HCT116 (cell line): ENCODE data around the gene SLC25A6. TPM values are rescaled to one million over a fixed set of nuclear protein-coding genes. Genes with fewer than 3 reads are reported as not detected.

Source experiments
- ATAC-seq: fragments of 200-7000 bp; cut with Tn5 transposase; 2 replicates; pipeline ENCODE4 v1.9.1; 2020; ENCODE audit warnings: mild to moderate bottlenecking, moderate library complexity
- BruUV-seq: library from RNA; stranded (reverse); fragments of 400-500 nt; replicated peaks from 2 replicates; lab custom pipeline; 2021; lab: Mats Ljungman, UMichigan
- CTCF ChIA-PET: fragments of 300-600 bp; sonication (Branson Sonifier 250); formaldehyde crosslinking; loops from one replicate; lab custom pipeline; 2021; ENCODE audit warnings: antibody characterized with exemption; lab: Charles Lee
- POLR2A ChIA-PET: fragments of 300-600, 350-600 bp; sonication (Branson Sonifier 250); formaldehyde crosslinking; loops from one replicate; lab custom pipeline; 2021; ENCODE audit warnings: antibody characterized with exemption; lab: Charles Lee
- RAD21 ChIA-PET, 2 experiments: fragments of 300-600 bp; sonication (Branson Sonifier 250); formaldehyde crosslinking; loops; one replicate each; lab custom pipeline; 2023; ENCODE audit warnings: low total read pairs in 2 of 2; ENCODE audit not compliant: uncharacterized antibody in 2 of 2, unreplicated experiment in 2 of 2, low non-redundant PET in 1 of 2; lab: Charles Lee
- DNase-seq: peaks from one replicate; pipeline ENCODE4 v3.0.0-alpha.2; 2010; ENCODE audit warnings: low read depth, low spot score
- H2AFZ ChIP-seq: fragments of 200-600 bp; shearing (Covaris generic), sonication (generic); 2 replicates; pipeline ENCODE4 v1.6.1; 2017; ENCODE audit warnings: low read depth, mixed run types, mixed read lengths, antibody characterized with exemption, low read length; ENCODE audit not compliant: poor library complexity, severe bottlenecking
- H3K27ac ChIP-seq: 2 replicates; pipeline ENCODE4 v1.5.1; 2012; ENCODE audit warnings: low read depth, low read length
- H3K27me3 ChIP-seq: fragments of 200-600 bp; sonication (generic); 2 replicates; pipeline ENCODE4 v1.6.1; 2016; ENCODE audit warnings: mixed run types, low read length, mixed read lengths; ENCODE audit not compliant: insufficient read depth
- H3K36me3 ChIP-seq, 2 experiments: fragments of 200-500 bp in 1 of 2; fragments of 200-600 bp in 1 of 2; sonication (Bioruptor generic) in 1 of 2; sonication (generic) in 1 of 2; 2 replicates each; pipeline versions ENCODE4 v1.5.1 to v1.6.1; 2014 to 2016; ENCODE audit warnings: low read length in 2 of 2, inconsistent platforms in 1 of 2, mixed read lengths in 1 of 2, mixed run types in 1 of 2; ENCODE audit not compliant: insufficient read depth in 2 of 2, control insufficient read depth in 1 of 2
- H3K4me1 ChIP-seq, 2 experiments: fragments of 200-600 bp in 1 of 2; sonication (generic) in 1 of 2; 2 replicates each; pipeline versions ENCODE4 v1.5.1 to v1.6.1; 2012 to 2017; ENCODE audit warnings: low read length in 2 of 2, inconsistent platforms in 1 of 2, mild to moderate bottlenecking in 1 of 2, mixed read lengths in 1 of 2, mixed run types in 1 of 2, moderate library complexity in 1 of 2; ENCODE audit not compliant: insufficient read depth in 2 of 2, control insufficient read depth in 1 of 2
- H3K4me2 ChIP-seq: fragments of 200-600 bp; sonication (generic); 2 replicates; pipeline ENCODE4 v1.6.1; 2017; ENCODE audit warnings: mixed run types, low read length, mixed read lengths
- H3K4me3 ChIP-seq, 2 experiments: fragments of 200-600 bp in 1 of 2; sonication (generic) in 1 of 2; replicated peaks in 1 of 2; 2 replicates each; pipeline ENCODE4 v1.5.1; 2011 to 2016; ENCODE audit warnings: low read length in 2 of 2, control low read depth in 1 of 2, low read depth in 1 of 2, mild to moderate bottlenecking in 1 of 2, mixed read lengths in 1 of 2, mixed run types in 1 of 2
- H3K79me2 ChIP-seq: fragments of 200-600 bp; sonication (generic); 2 replicates; pipeline ENCODE4 v1.6.1; 2017; ENCODE audit warnings: mild to moderate bottlenecking, mixed run types, low read length, moderate library complexity, mixed read lengths; ENCODE audit not compliant: insufficient read depth
- H3K9ac ChIP-seq: fragments of 200-600 bp; sonication (generic); 2 replicates; pipeline ENCODE4 v1.6.1; 2016; ENCODE audit warnings: low read length, mixed read lengths
- H3K9me2 ChIP-seq: fragments of 200-600 bp; sonication (generic), shearing (Covaris generic); 2 replicates; pipeline ENCODE4 v1.6.1; 2017; ENCODE audit warnings: mixed run types, mild to moderate bottlenecking, moderate library complexity; ENCODE audit not compliant: insufficient read depth
- H3K9me3 ChIP-seq, 2 experiments: fragments of 200-500 bp in 1 of 2; fragments of 200-600 bp in 1 of 2; sonication (Bioruptor generic) in 1 of 2; sonication (generic) in 1 of 2; 2 replicates each; pipeline ENCODE4 v1.6.1; 2014 to 2017; ENCODE audit warnings: low read length in 2 of 2, mixed read lengths in 2 of 2, inconsistent platforms in 1 of 2, low read depth in 1 of 2, mild to moderate bottlenecking in 1 of 2, mixed run types in 1 of 2, moderate library complexity in 1 of 2; ENCODE audit not compliant: control insufficient read depth in 1 of 2, insufficient read depth in 1 of 2
- H4K20me1 ChIP-seq: fragments of 200-600 bp; sonication (generic), shearing (Covaris generic); 2 replicates; pipeline ENCODE4 v1.6.1; 2017; ENCODE audit warnings: mixed run types, mild to moderate bottlenecking, moderate library complexity; ENCODE audit not compliant: insufficient read depth
- CEBPB ChIP-seq: IDR thresholded peaks from 2 replicates; pipeline ENCODE4 v1.6.1; 2012; ENCODE audit warnings: low read depth
- ELF1 ChIP-seq: IDR thresholded peaks from 2 replicates; pipeline ENCODE4 v1.6.1; 2012; ENCODE audit warnings: low read depth, borderline replicate concordance
- EZH2 ChIP-seq: fragments of 200-600 bp; sonication (generic); IDR thresholded peaks from 2 replicates; pipeline ENCODE4 v1.6.1; 2017; ENCODE audit warnings: antibody characterized with exemption, mixed run types
- EZH2phosphoT487 ChIP-seq: fragments of 200-600 bp; IDR thresholded peaks from 2 replicates; pipeline ENCODE4 v1.6.1; 2018; ENCODE audit warnings: antibody characterized with exemption, borderline replicate concordance
- FOSL1 ChIP-seq: IDR thresholded peaks from 2 replicates; pipeline ENCODE4 v1.6.1; 2012; ENCODE audit warnings: low read depth
- JUND ChIP-seq: IDR thresholded peaks from 2 replicates; pipeline ENCODE4 v1.6.1; 2012
- POLR2A ChIP-seq: IDR thresholded peaks from 2 replicates; pipeline ENCODE4 v1.7.0; 2011; ENCODE audit warnings: borderline replicate concordance; ENCODE audit not compliant: insufficient read depth, insufficient read length; ENCODE audit errors: extremely low read depth
- POLR2AphosphoS5 ChIP-seq: IDR thresholded peaks from 2 replicates; pipeline ENCODE4 v1.6.1; 2011; ENCODE audit warnings: mild to moderate bottlenecking, low read depth, low read length, moderate library complexity
- SRF ChIP-seq: IDR thresholded peaks from 2 replicates; pipeline ENCODE4 v1.6.1; 2012; ENCODE audit warnings: low read depth
- ZFX ChIP-seq: fragments of 450-650 bp; IDR thresholded peaks from 2 replicates; pipeline ENCODE4 v1.6.1; 2017
- intact Hi-C: fragments of 100-400 bp; cut with micrococcal nuclease; formaldehyde crosslinking; loops from 2 replicates; pipeline ENCODE4 v1.10.0; 2022
- total RNA-seq: library from RNA; stranded (reverse); gene quantifications from one replicate; pipeline ENCODE4 v1.2.1, GENCODE V29; 2021; ENCODE audit not compliant: unreplicated experiment
- TF ChIP-seq, protein P1 (sequence below): IDR thresholded peaks from 2 replicates; pipeline ENCODE4 v1.6.1; 2012; ENCODE audit warnings: low read depth
- TF ChIP-seq, protein P2 (sequence below): IDR thresholded peaks from 2 replicates; pipeline ENCODE4 v1.6.1; 2012

SLC25A6 gene
- total RNA-seq, 1 experiment from 2014 or later: 398 TPM

DNA sequence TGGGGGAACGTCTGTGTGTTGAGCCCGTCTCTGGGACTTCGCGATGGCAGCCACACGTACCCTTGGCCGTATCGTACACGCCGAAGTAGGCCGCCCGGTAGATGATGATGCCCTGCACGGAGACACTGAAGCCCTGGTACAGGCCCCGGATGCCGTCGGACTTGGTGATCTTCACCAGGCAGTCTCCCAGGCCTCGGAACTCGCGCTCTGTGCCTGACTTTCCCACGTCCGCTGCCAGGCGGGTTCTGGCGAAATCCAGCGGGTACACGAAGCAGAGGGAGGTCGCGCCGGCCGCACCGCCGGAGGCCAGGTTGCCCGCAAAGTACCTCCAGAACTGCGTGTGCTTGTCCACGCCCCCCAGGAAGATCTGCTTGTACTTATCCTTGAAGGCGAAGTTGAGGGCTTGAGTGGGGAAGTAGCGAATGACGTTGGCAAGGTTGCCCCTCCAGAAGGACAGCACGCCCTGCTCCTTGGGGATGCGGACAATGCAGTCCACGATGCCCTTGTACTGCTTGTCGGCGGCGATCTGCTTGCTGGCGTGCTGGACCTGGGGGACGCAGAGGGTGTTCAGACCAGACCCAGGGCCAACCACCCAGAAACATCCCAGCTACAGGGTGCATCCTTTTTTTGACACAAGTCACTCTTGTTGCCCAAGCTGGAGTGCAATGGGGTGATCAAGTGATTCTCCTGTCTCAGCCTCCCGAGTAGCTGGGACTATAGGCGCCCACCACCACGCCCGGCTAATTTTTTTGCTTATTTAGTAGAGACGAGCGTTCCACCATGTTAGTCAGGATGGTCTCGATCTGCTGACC, 2.5 kb downstream of the SLC25A6 start:
- TF ChIP-seq SRF (no peak), POLR2A (no peak), EZH2phosphoT487 (no peak), ELF1 (no peak), EZH2 (no peak), CEBPB (no peak), FOSL1 (no peak), ZFX (no peak), JUND (no peak), POLR2AphosphoS5 (no peak)
- TF ChIP-seq, protein P1, sequence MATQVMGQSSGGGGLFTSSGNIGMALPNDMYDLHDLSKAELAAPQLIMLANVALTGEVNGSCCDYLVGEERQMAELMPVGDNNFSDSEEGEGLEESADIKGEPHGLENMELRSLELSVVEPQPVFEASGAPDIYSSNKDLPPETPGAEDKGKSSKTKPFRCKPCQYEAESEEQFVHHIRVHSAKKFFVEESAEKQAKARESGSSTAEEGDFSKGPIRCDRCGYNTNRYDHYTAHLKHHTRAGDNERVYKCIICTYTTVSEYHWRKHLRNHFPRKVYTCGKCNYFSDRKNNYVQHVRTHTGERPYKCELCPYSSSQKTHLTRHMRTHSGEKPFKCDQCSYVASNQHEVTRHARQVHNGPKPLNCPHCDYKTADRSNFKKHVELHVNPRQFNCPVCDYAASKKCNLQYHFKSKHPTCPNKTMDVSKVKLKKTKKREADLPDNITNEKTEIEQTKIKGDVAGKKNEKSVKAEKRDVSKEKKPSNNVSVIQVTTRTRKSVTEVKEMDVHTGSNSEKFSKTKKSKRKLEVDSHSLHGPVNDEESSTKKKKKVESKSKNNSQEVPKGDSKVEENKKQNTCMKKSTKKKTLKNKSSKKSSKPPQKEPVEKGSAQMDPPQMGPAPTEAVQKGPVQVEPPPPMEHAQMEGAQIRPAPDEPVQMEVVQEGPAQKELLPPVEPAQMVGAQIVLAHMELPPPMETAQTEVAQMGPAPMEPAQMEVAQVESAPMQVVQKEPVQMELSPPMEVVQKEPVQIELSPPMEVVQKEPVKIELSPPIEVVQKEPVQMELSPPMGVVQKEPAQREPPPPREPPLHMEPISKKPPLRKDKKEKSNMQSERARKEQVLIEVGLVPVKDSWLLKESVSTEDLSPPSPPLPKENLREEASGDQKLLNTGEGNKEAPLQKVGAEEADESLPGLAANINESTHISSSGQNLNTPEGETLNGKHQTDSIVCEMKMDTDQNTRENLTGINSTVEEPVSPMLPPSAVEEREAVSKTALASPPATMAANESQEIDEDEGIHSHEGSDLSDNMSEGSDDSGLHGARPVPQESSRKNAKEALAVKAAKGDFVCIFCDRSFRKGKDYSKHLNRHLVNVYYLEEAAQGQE: no peak
- TF ChIP-seq, protein P2, sequence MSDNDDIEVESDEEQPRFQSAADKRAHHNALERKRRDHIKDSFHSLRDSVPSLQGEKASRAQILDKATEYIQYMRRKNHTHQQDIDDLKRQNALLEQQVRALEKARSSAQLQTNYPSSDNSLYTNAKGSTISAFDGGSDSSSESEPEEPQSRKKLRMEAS: no peak
- no peak for ATAC-seq
- Histone ChIP-seq H3K4me3 (no peak overlapping the region), H3K9me3 (no peaks in the 10 kb centered on the region), H3K4me1 (peaks cover 9 to 32% of the 10 kb centered on the region in 2 experiments; a peak in 3 of 4 replicates), H2AFZ (no peak overlapping the region), H3K27me3 (no peaks in the 10 kb centered on the region), H4K20me1 (peaks cover 4% of the 10 kb centered on the region; the same call in 1 of the 2 replicates), H3K36me3 (peaks cover 8 to 53% of the 10 kb centered on the region in 2 experiments), H3K27ac (no peak overlapping the region), H3K9me2 (no peaks in the 10 kb centered on the region), H3K4me2 (no peak overlapping the region), H3K79me2 (peaks cover 59% of the 10 kb centered on the region), H3K9ac (no peak overlapping the region)
- no peak for DNase-seq
- ChIA-PET RAD21 (no interaction called here), CTCF (no interaction called here), POLR2A (no interaction called here)
- no TSS peak for BruUV-seq
- intact Hi-C loops: no loop called here
